Suppressor macrophage (primary cell): ENCODE data around the gene SLC25A12.
"Not testable (repeated sequence)": the region's sequence is repeated elsewhere in the genome, so short reads cannot be mapped to it uniquely, and the experiment has no call there.

ENCODE experiments used
- DNase-seq, 4 experiments: peaks; one replicate each; pipeline ENCODE4 v3.0.0-alpha.2; 2020 to 2022

Gene SLC25A12

DNA sequence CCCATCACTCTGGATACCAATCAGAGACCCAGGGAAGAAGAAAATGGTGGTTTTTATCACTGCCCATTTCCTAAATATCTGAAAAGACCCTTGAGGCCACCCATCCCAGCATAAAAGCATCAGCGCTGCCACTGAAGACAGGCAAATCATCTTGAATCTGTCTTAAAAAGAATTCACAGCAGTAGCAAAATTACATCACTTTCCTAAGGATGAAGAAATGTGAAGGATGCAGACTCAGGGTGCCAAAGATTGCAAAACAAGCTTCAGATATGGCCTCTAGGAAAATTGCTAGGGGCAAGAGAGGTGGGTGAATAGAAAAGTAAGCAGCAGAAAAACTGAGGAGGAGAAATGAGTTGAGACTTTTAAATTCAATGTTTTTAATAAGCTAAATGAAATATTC is 70.0 kb downstream of the SLC25A12 start:
- DNase-seq: peak in 2 of 4 experiments; percentile 14 to 25

GRCh38 chr2:171822525-171823322 is 71.3 kb downstream of the SLC25A12 start:
- peak; percentile 9 to 55 (median 38) for DNase-seq

DNA sequence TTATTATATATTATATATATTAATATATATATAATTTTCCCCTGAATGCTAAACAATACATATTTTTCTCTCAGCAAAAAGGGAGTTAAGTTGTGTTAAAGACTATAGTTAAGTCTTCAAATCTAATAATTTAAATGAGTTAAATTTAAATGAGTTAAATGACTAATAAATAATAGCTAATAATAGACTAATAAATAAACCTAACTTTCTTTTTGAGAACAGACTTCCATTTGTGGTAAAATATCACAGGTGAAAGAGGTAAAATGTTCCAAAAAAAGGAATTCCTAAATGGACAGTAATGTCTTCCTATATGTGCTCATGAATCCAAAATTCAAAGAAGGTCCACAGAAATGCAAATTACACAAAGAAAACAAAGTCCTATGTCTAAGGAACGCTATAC is 74.6 kb downstream of the SLC25A12 start:
- DNase-seq: no peak

DNA sequence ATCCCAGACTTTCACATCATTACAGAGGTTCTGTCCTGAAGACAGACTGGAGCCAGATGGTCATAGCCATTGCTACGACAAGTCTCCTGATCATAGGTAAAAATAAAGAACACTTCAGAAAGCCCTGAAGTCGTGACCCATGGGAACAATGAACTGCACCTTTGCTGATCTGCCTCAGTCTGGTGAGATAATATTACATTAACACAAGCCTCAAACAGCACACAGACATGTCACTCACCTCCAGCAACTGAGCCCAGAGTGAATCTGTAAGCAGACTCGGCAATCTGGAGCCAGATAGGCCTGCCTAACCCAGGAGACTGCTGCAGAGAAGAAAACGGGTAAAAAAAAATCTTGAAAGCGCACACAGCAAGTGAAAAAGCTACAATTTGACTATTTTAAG is 79.2 kb downstream of the SLC25A12 start:
- DNase-seq: no peak

GRCh38 chr2:171814174-171814573 is 79.9 kb downstream of the SLC25A12 start:
- no peak for DNase-seq

- DNase-seq: no peak
Observed at GRCh38 chr2:171813729-171814128, 80.3 kb downstream of the SLC25A12 start.

- no peak for DNase-seq
Observed at GRCh38 chr2:171813126-171813525, 80.9 kb downstream of the SLC25A12 start.

DNA sequence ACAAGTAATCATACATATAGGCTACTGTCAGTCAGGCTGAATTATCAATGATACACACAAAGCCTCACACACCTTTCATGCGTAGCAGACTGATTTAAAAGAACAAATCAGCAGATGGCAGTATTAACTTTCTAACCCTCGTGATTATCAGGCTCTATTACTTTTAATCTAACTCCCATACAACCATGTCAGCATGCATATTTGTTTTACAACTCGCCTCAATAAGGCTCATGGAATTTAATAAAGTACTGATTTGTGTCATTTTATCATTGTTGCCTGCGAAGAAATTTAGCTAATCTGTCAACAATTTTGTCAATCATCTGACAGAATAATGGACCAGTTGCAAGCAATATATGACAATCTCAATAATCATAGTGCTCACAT is 82.8 kb downstream of the SLC25A12 start:
- peak in 1 of 4 experiments; percentile 32 for DNase-seq

DNA sequence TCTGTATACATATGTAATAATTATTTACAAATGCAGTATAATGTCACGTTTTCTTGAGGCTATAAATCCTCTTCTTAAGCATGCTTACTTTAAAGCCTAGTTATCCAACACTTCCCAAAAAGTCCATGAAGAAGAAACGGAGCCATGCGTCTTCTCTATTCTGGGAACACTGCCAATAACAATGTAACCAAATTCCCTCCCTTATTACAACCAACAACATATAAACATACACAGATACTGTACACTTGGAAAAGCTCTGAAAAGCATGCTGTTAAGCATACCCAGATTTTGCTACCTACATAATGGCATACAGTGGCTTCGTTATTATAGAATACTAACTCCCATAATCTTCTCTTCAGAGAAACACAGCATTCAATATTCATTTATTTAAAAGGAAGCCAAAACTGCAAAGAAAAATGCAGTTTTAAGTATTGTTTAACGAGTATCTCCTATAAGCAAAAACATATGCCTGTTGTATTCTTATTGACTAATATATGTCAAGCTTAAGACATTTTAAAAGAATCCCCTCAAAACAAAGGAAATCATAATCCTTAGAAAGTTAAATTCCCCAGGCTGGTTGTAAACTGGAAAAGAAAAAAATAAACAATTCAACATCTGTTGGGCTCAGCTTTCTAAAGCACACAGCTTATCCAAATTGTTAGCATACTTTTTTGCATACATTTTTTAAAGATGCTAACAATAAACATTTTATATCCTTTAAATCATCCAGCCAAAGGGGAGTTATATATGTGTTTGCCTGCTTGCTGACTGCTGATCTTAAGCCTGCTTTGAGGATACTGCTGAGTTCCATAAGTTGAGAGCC is 83.4 kb downstream of the SLC25A12 start:
- DNase-seq: no peak

- not testable (repeated sequence) for DNase-seq
Observed at GRCh38 chr2:171808885-171809284, 85.2 kb downstream of the SLC25A12 start.

DNA sequence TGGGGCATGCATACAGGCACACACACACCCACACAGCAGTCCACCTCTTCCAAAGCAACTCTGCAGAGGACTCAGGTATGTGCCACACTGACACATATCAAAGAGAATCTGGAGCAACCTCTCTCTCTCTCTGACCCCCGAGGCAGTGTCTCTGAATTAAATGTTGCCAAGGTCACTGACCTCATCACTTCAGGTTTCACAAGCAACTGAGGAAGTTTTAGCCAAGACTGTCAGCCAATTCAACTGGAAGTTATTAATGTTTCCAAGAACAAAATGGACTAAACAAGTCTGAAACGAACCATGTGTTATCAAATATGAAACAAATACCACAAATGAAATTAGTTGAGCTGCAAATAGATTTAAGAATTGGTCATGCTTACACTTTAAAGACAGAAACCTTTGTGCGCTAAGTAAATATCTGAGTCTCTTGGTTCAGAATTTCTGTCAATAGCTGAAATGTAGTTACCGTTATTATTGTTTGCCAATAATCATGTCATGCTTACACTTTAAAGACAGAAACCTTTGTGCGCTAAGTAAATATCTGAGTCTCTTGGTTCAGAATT is 86.1 kb downstream of the SLC25A12 start:
- no peak for DNase-seq

DNA sequence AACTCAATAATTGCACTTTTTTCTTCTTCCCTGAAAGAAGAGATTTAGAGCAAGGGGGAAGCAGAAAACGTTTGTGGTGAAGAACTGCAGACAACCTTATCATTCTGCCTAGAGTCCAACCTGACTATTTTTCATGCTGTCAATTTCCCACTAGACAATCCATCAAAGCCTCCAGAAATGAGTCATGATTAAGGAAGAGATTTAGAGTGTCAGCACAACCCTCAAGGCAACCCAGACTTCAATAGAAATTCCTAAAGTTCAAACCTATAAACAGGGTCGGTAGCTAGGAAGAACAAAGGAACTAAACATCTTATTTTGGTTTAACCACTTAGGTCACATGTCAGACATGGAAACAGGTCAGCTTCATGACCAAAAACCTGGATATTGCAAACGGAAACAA is 86.9 kb downstream of the SLC25A12 start:
- no peak for DNase-seq

DNA sequence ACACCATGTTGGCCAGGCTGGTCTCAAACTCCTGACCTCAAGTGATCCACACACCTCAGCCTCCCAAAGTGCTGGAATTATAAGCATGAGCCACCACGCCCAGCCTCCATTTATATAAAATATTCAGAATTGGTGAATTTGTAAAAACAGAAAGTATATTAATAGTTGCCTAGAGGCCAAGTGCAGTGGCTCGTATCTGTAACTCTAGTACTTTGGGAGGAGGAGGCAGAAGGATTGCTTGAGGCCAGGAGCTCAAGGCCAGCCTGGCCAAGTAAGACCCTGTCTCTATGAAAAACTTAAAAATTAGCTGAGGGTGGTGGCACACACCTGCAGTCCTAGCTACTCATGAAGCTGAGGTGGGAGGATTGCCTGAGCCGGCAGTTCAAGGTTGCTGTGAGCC is 89.6 kb downstream of the SLC25A12 start:
- no peak for DNase-seq

DNA sequence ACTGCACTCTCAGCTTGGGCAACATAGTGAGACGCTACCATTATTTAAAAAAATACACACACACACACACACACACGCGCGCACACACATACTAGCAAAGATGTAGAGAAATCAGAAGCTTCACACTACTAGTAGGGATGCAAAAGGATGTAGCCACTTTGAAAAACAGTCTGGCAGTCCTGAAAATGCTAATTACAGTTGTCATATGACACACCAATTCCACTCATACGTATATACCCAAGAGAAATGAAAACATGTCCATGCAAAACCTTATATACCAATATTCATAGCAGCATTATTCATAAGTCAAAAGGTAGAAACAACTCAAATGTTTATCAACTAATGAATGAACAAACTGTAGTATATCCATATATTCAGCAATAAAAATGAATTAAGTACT is 90.3 kb downstream of the SLC25A12 start:
- DNase-seq: no peak

- DNase-seq: no peak
Observed at GRCh38 chr2:171800639-171801038, 93.4 kb downstream of the SLC25A12 start.

DNA sequence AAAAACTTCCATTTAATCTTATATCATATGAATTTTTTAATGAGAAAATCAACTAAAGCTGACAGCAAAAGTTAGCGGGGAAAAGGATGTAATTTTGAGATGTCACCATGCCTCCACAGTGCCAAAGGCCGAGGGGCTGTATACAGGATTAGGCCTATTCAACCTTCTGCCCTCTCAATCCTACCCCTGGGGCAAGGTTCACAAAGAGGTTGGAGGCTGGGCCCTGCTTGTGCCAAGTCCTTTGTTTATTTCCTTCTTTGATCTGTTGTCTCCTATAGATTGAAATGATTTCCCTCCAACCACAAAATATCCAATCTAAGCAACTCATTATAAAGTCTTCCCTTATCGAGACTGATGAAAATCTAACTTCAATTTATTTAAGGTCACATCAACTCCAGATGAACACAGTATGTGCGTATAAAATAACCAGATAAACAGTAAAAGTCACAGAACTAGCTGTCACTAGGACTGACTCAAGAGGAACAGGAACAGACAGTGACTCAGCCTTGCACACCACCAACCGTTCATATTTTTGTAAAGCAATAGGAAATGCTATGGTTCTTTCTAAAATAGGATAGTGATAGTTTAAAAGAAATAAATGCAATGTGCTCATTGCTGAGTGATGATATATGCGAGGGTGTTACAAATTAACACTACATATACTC is 95.8 kb downstream of the SLC25A12 start:
- DNase-seq: peak; percentile 57 to 82 (median 67)

DNA sequence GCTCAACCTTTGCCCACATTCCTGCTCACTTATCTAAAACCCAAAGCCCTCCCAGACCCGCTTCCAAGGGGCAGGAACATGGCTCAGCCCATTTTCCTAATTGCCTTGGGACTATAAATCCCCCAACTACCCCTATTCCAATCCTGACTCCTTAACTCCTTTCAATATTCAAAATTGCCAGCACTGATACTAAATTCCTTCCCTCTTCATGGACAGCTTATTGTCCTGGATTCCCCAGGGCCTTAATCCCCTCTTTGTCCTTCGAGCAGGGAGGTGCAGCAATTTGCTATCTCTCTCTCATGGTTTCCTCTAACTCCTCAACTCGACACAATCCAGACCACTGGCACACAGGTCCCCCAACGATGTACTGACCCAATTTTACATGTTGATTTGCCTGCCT is 99.1 kb downstream of the SLC25A12 start:
- DNase-seq: no peak

- DNase-seq: peak in 1 of 4 experiments; percentile 6
Observed at GRCh38 chr2:171793691-171794678, 100.1 kb downstream of the SLC25A12 start.

DNA sequence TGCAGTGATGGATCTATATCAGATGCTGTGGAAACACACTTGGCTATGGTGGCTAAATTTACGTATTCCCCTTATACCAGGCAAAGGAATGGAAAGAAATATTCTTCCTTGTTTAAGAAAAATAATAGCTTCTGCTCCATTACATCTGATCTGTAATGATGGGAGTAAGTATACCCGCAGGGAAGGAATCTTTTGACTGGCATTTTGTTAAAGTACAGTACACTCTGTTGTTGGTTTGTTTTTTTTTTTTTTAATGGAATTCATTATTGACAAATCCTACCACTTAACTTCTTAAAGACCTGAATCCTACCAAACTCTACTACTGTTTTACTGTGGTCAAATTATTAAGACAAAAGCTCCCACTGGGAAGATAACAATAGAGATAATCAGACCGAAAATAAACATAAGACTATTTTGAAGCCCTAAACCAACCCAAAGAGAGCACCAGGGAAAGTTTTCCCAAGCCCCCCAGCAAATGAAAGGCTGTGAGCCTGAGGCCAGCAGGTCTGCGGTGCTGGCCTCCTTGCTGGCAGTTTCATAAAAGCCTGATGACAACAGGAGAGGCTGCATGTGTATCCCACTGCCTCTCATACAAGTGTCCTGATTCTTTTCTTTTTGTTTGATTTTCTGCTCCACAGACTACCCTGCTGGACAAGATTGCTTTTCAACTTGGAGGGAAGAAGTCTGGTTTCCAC is 101.0 kb downstream of the SLC25A12 start:
- DNase-seq: no peak

DNA sequence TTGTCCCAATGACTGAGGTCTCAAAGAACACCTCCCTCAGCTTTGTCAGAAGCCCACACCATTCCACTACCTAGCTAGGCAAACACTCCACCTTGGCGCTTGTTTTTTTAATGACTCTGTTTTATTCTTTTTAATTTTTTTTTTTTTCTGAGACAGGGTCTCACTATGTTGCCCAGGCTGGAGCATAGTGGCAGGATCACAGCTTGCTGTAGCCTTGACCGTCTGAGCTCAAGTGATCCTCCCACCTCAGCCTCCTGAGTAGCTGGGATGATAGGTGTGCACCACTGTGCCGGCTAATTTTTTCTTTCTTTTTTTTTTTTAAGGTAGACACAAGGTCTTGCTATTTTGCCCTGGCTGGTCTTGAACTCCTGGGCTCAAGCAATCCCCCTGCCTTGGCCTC is 101.9 kb downstream of the SLC25A12 start:
- DNase-seq: no peak

DNA sequence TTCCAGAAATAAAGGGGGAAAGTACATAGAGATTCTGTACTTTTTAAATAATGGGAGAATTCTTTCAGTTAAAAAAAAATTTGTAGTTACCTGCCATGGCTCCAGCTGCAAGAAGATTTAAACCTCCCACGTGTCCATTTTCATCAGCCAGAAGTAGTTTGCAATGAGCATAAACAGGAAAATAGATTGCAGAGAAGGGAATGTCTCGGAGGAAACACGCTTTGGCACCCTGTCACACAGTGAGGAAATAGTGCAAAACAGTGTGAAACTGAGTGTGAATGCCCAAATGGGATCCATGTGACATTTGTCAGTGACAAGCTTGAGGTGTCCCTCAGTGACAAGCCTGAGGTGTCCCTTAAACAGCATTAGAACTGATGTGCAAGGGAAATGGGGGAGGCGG is 102.7 kb downstream of the SLC25A12 start:
- no peak for DNase-seq
